H1 (cell line): Measurements from ENCODE around the gene PTPRO. TPM values are rescaled to one million over a fixed set of nuclear protein-coding genes. Genes with fewer than 3 reads are reported as not detected.

Source experiments
- CTCF ChIA-PET: fragments of 300-600 bp; sonication (Branson Sonifier 250); formaldehyde crosslinking; loops from one replicate; lab custom pipeline; 2021; ENCODE audit not compliant: partially characterized antibody; lab: Charles Lee
- POLR2A ChIA-PET: fragments of 300-600 bp; sonication (Branson Sonifier 250); formaldehyde crosslinking; loops from one replicate; lab custom pipeline; 2021; ENCODE audit warnings: inconsistent platforms; ENCODE audit not compliant: partially characterized antibody; lab: Charles Lee
- DNase-seq, 2 experiments: peaks; one replicate each; pipeline versions ENCODE4 v3.0.0 to v3.0.0-alpha.2; 2010 to 2022; ENCODE audit warnings: low spot score in 2 of 2, low read depth in 1 of 2, mixed read lengths in 1 of 2
- FAIRE-seq: peaks from 2 replicates; lab custom pipeline; 2011; peaks lifted over from hg19 to GRCh38; lab: Jason Lieb, UNC
- H2AFZ ChIP-seq: 2 replicates; pipeline ENCODE4 v1.8.1; 2012; ENCODE audit warnings: low read length, inconsistent platforms
- H2AK5ac ChIP-seq: 2 replicates; pipeline ENCODE4 v1.6.1; 2013; ENCODE audit warnings: low read depth, low read length
- H2BK120ac ChIP-seq: replicated peaks from 2 replicates; pipeline ENCODE3; 2013; ENCODE audit warnings: low read depth, low read length, inconsistent platforms
- H2BK12ac ChIP-seq: 2 replicates; pipeline ENCODE4 v1.6.1; 2013; ENCODE audit warnings: low read depth, low read length
- H2BK15ac ChIP-seq: 2 replicates; pipeline ENCODE4 v1.6.1; 2013; ENCODE audit warnings: low read length
- H2BK20ac ChIP-seq: 2 replicates; pipeline ENCODE4 v1.6.1; 2013; ENCODE audit warnings: low read length
- H2BK5ac ChIP-seq: 2 replicates; pipeline ENCODE4 v1.6.1; 2013; ENCODE audit warnings: low read depth, low read length
- H3K14ac ChIP-seq: 2 replicates; pipeline ENCODE4 v1.6.1; 2013; ENCODE audit warnings: inconsistent platforms; ENCODE audit not compliant: insufficient read length
- H3K18ac ChIP-seq: 2 replicates; pipeline ENCODE4 v1.6.1; 2013; ENCODE audit warnings: low read length; ENCODE audit errors: extremely low read depth
- H3K23ac ChIP-seq: 2 replicates; pipeline ENCODE4 v1.6.1; 2013; ENCODE audit warnings: inconsistent platforms; ENCODE audit not compliant: insufficient read length
- H3K23me2 ChIP-seq: 2 replicates; pipeline ENCODE4 v1.6.1; 2013; ENCODE audit warnings: low read depth, low read length
- H3K27ac ChIP-seq: 2 replicates; pipeline ENCODE4 v1.6.1; 2011; ENCODE audit warnings: low read depth, low read length, inconsistent platforms
- H3K27me3 ChIP-seq, 4 experiments: replicated peaks in 1 of 4; 1 replicate in 1 of 4; 2 replicates in 3 of 4; pipeline versions ENCODE4 v1.6.1 to v1.8.1; 2011 to 2013; ENCODE audit warnings: low read length in 3 of 4, mild to moderate bottlenecking in 3 of 4, inconsistent platforms in 2 of 4, mixed read lengths in 2 of 4, moderate library complexity in 1 of 4; ENCODE audit not compliant: control insufficient read depth in 3 of 4, insufficient read depth in 3 of 4; ENCODE audit errors: extremely low read depth in 1 of 4
- H3K36me3 ChIP-seq, 4 experiments: 2 replicates each; pipeline versions ENCODE4 v1.6.1 to v1.8.1; 2011 to 2013; ENCODE audit warnings: mild to moderate bottlenecking in 4 of 4, low read length in 3 of 4, moderate library complexity in 2 of 4, control low read depth in 1 of 4, inconsistent platforms in 1 of 4; ENCODE audit not compliant: insufficient read depth in 4 of 4, control insufficient read depth in 2 of 4
- H3K4ac ChIP-seq: replicated peaks from 2 replicates; pipeline ENCODE3; 2013; ENCODE audit warnings: low read length, low read depth, mixed read lengths, inconsistent platforms; ENCODE audit not compliant: insufficient read length
- H3K4me1 ChIP-seq, 4 experiments: replicated peaks in 1 of 4; 1 replicate in 1 of 4; 2 replicates in 3 of 4; pipeline versions ENCODE4 v1.6.1 to v1.8.1; 2011 to 2013; ENCODE audit warnings: low read length in 3 of 4, inconsistent platforms in 2 of 4, mixed read lengths in 1 of 4; ENCODE audit not compliant: insufficient read depth in 4 of 4, control insufficient read depth in 3 of 4
- H3K4me2 ChIP-seq, 2 experiments: 2 replicates each; pipeline versions ENCODE4 v1.6.1 to v1.8.1; 2011 to 2013; ENCODE audit warnings: low read depth in 2 of 2, low read length in 2 of 2, control low read depth in 1 of 2, inconsistent platforms in 1 of 2, mild to moderate bottlenecking in 1 of 2; ENCODE audit not compliant: insufficient read depth in 1 of 2
- H3K4me3 ChIP-seq, 4 experiments: fragments of 200-600, 300-600 bp in 1 of 4; sonication (generic), shearing (Covaris generic), sonication (Bioruptor Twin) in 1 of 4; 2 replicates each; pipeline versions ENCODE4 v1.5.1 to v1.8.1; 2011 to 2016; ENCODE audit warnings: low read length in 4 of 4, low read depth in 3 of 4, control low read depth in 2 of 4, inconsistent platforms in 2 of 4, mild to moderate bottlenecking in 2 of 4, mixed read lengths in 1 of 4, moderate library complexity in 1 of 4; ENCODE audit not compliant: insufficient read depth in 2 of 4; ENCODE audit errors: extremely low read depth in 1 of 4
- H3K56ac ChIP-seq: replicated peaks from 2 replicates; pipeline ENCODE3; 2013; ENCODE audit warnings: low read depth, mild to moderate bottlenecking, mixed read lengths, low read length, inconsistent platforms; ENCODE audit not compliant: insufficient read length
- H3K79me1 ChIP-seq: 2 replicates; pipeline ENCODE4 v1.6.1; 2013; ENCODE audit warnings: low read depth, low read length, control low read depth
- H3K79me2 ChIP-seq, 2 experiments: 2 replicates each; pipeline versions ENCODE4 v1.6.1 to v1.8.1; 2012 to 2013; ENCODE audit warnings: low read length in 2 of 2, mild to moderate bottlenecking in 2 of 2, inconsistent platforms in 1 of 2; ENCODE audit not compliant: insufficient read depth in 2 of 2, control insufficient read depth in 1 of 2
- H3K9ac ChIP-seq, 4 experiments: replicated peaks in 1 of 4; 1 replicate in 1 of 4; 2 replicates in 3 of 4; pipeline versions ENCODE4 v1.6.1 to v1.8.1; 2011 to 2013; ENCODE audit warnings: low read depth in 3 of 4, low read length in 3 of 4, control low read depth in 2 of 4, mild to moderate bottlenecking in 2 of 4, moderate library complexity in 2 of 4, inconsistent platforms in 1 of 4; ENCODE audit errors: extremely low read depth in 1 of 4
- H3K9me3 ChIP-seq, 2 experiments: 2 replicates each; pipeline versions ENCODE4 v1.6.1 to v1.8.1; 2012 to 2013; ENCODE audit warnings: mild to moderate bottlenecking in 2 of 2, moderate library complexity in 2 of 2, control low read depth in 1 of 2, inconsistent platforms in 1 of 2, low read depth in 1 of 2, low read length in 1 of 2, mixed read lengths in 1 of 2; ENCODE audit not compliant: insufficient read depth in 2 of 2
- H4K20me1 ChIP-seq, 2 experiments: replicated peaks in 1 of 2; 2 replicates each; pipeline versions ENCODE3 to v1.8.1; 2011 to 2013; ENCODE audit warnings: inconsistent platforms in 2 of 2, low read length in 2 of 2, mild to moderate bottlenecking in 1 of 2; ENCODE audit not compliant: insufficient read depth in 2 of 2, control insufficient read depth in 1 of 2
- H4K5ac ChIP-seq: 2 replicates; pipeline ENCODE4 v1.6.1; 2013; ENCODE audit warnings: low read length, low read depth, mixed read lengths, inconsistent platforms; ENCODE audit not compliant: insufficient read length
- H4K8ac ChIP-seq: 2 replicates; pipeline ENCODE4 v1.8.0; 2013; ENCODE audit warnings: mild to moderate bottlenecking, moderate library complexity, low read length, inconsistent platforms; ENCODE audit not compliant: insufficient read depth; ENCODE audit errors: extremely low read depth
- H4K91ac ChIP-seq: replicated peaks from 2 replicates; pipeline ENCODE3; 2013; ENCODE audit warnings: low read length, mixed read lengths, inconsistent platforms; ENCODE audit not compliant: insufficient read length
- CBX5 ChIP-seq: fragments of 300-800, 300-1000 bp; sonication (generic); IDR thresholded peaks from 2 replicates; pipeline ENCODE4 v1.7.1; 2016; ENCODE audit warnings: antibody characterized with exemption, low read length, low read depth
- CEBPB ChIP-seq: IDR thresholded peaks from 2 replicates; pipeline ENCODE4 v1.6.1; 2012; ENCODE audit warnings: low read depth, low read length
- CHD2 ChIP-seq: IDR thresholded peaks from 2 replicates; pipeline ENCODE4 v1.6.1; 2012; ENCODE audit warnings: low read length, improper control_type of control experiment
- CTCF ChIP-seq, 3 experiments: IDR thresholded peaks; 1 replicate in 2 of 3; 2 replicates in 1 of 3; pipeline versions ENCODE4 v1.5.1 to v1.6.1; 2011; ENCODE audit warnings: low read length in 3 of 3, mild to moderate bottlenecking in 3 of 3, inconsistent platforms in 2 of 3, low read depth in 1 of 3, moderate library complexity in 1 of 3; ENCODE audit not compliant: insufficient read depth in 1 of 3; ENCODE audit errors: control extremely low read depth in 1 of 3
- JUN ChIP-seq: IDR thresholded peaks from 2 replicates; pipeline ENCODE4 v1.6.1; 2011; ENCODE audit warnings: low read depth, mild to moderate bottlenecking, improper control_type of control experiment, low read length
- RBBP5 ChIP-seq: IDR thresholded peaks from 2 replicates; pipeline ENCODE4 v1.7.1; 2012; ENCODE audit warnings: low read depth, mild to moderate bottlenecking, inconsistent platforms, low read length, moderate library complexity, borderline replicate concordance
- RXRA ChIP-seq: IDR thresholded peaks from 2 replicates; pipeline ENCODE4 v1.6.1; 2011; ENCODE audit warnings: low read depth, mild to moderate bottlenecking, low read length, moderate library complexity; ENCODE audit not compliant: insufficient read depth
- TAF1 ChIP-seq: IDR thresholded peaks from 2 replicates; pipeline ENCODE4 v1.6.1; 2011; ENCODE audit warnings: mild to moderate bottlenecking, low read depth, low read length
- WGBS, 2 experiments: shearing (Covaris generic) in 1 of 2; methylation state at CpG; one replicate each; pipeline versions ENCODE4 v1.1.6 to v1.1.7; 2013 to 2015; ENCODE audit warnings: low lambda C conversion rate in 2 of 2, mixed read lengths in 2 of 2, inconsistent platforms in 1 of 2, low coverage in 1 of 2, missing lambda C conversion rate in 1 of 2; ENCODE audit not compliant: insufficient replicate concordance in 2 of 2, insufficient coverage in 1 of 2, insufficient read length in 1 of 2; ENCODE audit errors: extremely low coverage in 1 of 2, missing lambda C conversion rate in 1 of 2; 5-methylcytosine and 5-hydroxymethylcytosine counted together
- polyA plus RNA-seq, 7 experiments: library from polyadenylated mRNA; depleted of rRNA in 3 of 7; stranded (reverse) in 5 of 7; unstranded in 2 of 7; fragments of >200 nt in 5 of 7; fragments of 200-250 nt in 2 of 7; gene quantifications; 1 replicate in 5 of 7; 2 replicates in 1 of 7; 4 replicates in 1 of 7; pipeline versions ENCODE4 v1.2.1 to v1.2.3, GENCODE V29; 2011 to 2013; ENCODE audit warnings: missing spikeins in 2 of 7, mixed read lengths in 2 of 7
- total RNA-seq: library from RNA; stranded (reverse); fragmentation: NEBNext Ultra II Directional; extraction: Animal tissue kit (Norgen Biotek cat#: 25700); gene quantifications from 2 replicates; pipeline ENCODE4 v1.2.1, GENCODE V29; 2021

PTPRO gene
- total and polyA plus RNA-seq, 2 of the 8 experiments (the other 6 are each of a cell fraction or from before 2014, with no cell fraction given), result 0.73 to 1.7 TPM

- no peaks in the 10 kb centered on the region for H3K79me1 ChIP-seq
- DNase-seq (no peak), FAIRE-seq (no peak)
- ChIA-PET CTCF (interaction anchor here (1.7 kb wide), 1 partner anchor 9 kb away, joined by 3 read pairs; no protein-coding TSS in a partner anchor), POLR2A (no interaction called here)
- H3K56ac ChIP-seq, result no peak overlapping the region
- no peak overlapping the region for H3K9ac ChIP-seq
- H3K18ac ChIP-seq, result no peak overlapping the region
- H3K4me2 ChIP-seq, result no peak overlapping the region
- no peak overlapping the region for H4K91ac ChIP-seq
- no peak overlapping the region for H2AK5ac ChIP-seq
- no peaks in the 10 kb centered on the region for H3K4me1 ChIP-seq
- 20% methylated on average over 1 of the region's 1 CpG; no CpG with 5 or more reads in 1 of the 2 experiments for WGBS, 2 experiments
- no peak overlapping the region for H2BK5ac ChIP-seq
- no peak overlapping the region for H3K14ac ChIP-seq
- H2BK12ac ChIP-seq, result no peak overlapping the region
- no peak overlapping the region for H4K8ac ChIP-seq
- no peak overlapping the region for H3K4ac ChIP-seq
- no peaks in the 10 kb centered on the region for H3K27me3 ChIP-seq
- H3K23me2 ChIP-seq, result no peaks in the 10 kb centered on the region
- no peaks in the 10 kb centered on the region for H3K36me3 ChIP-seq
- no peaks in the 10 kb centered on the region for H3K9me3 ChIP-seq
- H2BK15ac ChIP-seq, result no peak overlapping the region
- H4K20me1 ChIP-seq, result no peaks in the 10 kb centered on the region
- no peak overlapping the region for H3K27ac ChIP-seq
- H3K79me2 ChIP-seq, result no peaks in the 10 kb centered on the region
- no peak overlapping the region for H2BK120ac ChIP-seq
- no peak overlapping the region for H3K4me3 ChIP-seq
- H4K5ac ChIP-seq, result no peak overlapping the region
- TF ChIP-seq CEBPB (no peak), RXRA (no peak), CBX5 (no peak), RBBP5 (no peak), CTCF (IDR thresholded peaks at IDR 0.05; ENCODE audit: control extremely low read depth in 1 of 3, insufficient read depth in 1 of 3, low read depth in 1 of 3, low read length in 3 of 3) (no peak), JUN (no peak), TAF1 (no peak), CHD2 (no peak)
- TF ChIP-seq, all 59 proteins: peak for 0
- H2AFZ ChIP-seq, result no peak overlapping the region
- no peak overlapping the region for H2BK20ac ChIP-seq
- H3K23ac ChIP-seq, result no peak overlapping the region
Measured at GRCh38 chr12:15495746-15496145, 173.4 kb downstream of the PTPRO start.
